Measurements from ENCODE around the gene WDTC1.
"Not testable (repeated sequence)": the region's sequence is repeated elsewhere in the genome, so short reads cannot be mapped to it uniquely, and the experiment has no call there.

The WDTC1 gene

GRCh38 chr1:27220096-27220495 is 14.3 kb upstream of the WDTC1 start:
- H3K9me3 ChIP-seq (ENCODE audit: low read length), result no peaks in the 10 kb centered on the region
- H3F3A ChIP-seq (ENCODE audit: insufficient read depth, low read length), result no peaks in the 10 kb centered on the region
- H3K36me3 ChIP-seq (ENCODE audit: insufficient read depth, low read length), result no peaks in the 10 kb centered on the region
- no peak for TF ChIP-seq CTCF (IDR thresholded peaks at IDR 0.05; ENCODE audit: low read length)
- TF ChIP-seq EZH2 (IDR thresholded peaks at IDR 0.05; ENCODE audit: borderline replicate concordance, low read length), result no peak
- no peaks in the 10 kb centered on the region for H3K79me2 ChIP-seq (ENCODE audit: insufficient read depth, low read length)
- no peak overlapping the region for H2AFZ ChIP-seq (ENCODE audit: low read length)
- H3K4me3 ChIP-seq (ENCODE audit: low read depth, low read length, poor library complexity, severe bottlenecking), result no peak overlapping the region
- peaks cover 6% of the 10 kb centered on the region; the same call in 1 of the 2 replicates for H3K27me3 ChIP-seq (ENCODE audit: insufficient read depth, low read length)
- H3K9ac ChIP-seq (ENCODE audit: low read length), result no peak overlapping the region
- H3K4me1 ChIP-seq (ENCODE audit: insufficient read depth, low read length, severe bottlenecking), result no peaks in the 10 kb centered on the region
- no peak overlapping the region for H3K27ac ChIP-seq (ENCODE audit: low read depth, low read length, poor library complexity, severe bottlenecking)
- H3K4me2 ChIP-seq (ENCODE audit: low read length), result no peak overlapping the region
- H4K20me1 ChIP-seq (ENCODE audit: insufficient read depth, low read length), result no peaks in the 10 kb centered on the region
- H3K9me2 ChIP-seq (ENCODE audit: low read depth, low read length), result no peaks in the 10 kb centered on the region

- not testable (repeated sequence) for H4K20me1 ChIP-seq (ENCODE audit: insufficient read depth, low read length); H3K4me3 ChIP-seq (ENCODE audit: low read depth, low read length, poor library complexity, severe bottlenecking); H3K27ac ChIP-seq (ENCODE audit: low read depth, low read length, poor library complexity, severe bottlenecking); H3K27me3 ChIP-seq (ENCODE audit: insufficient read depth, low read length); H3K9me2 ChIP-seq (ENCODE audit: low read depth, low read length); H3K36me3 ChIP-seq (ENCODE audit: insufficient read depth, low read length); H3F3A ChIP-seq (ENCODE audit: insufficient read depth, low read length); H3K79me2 ChIP-seq (ENCODE audit: insufficient read depth, low read length); H3K4me2 ChIP-seq (ENCODE audit: low read length); H3K9me3 ChIP-seq (ENCODE audit: low read length); H3K9ac ChIP-seq (ENCODE audit: low read length); H2AFZ ChIP-seq (ENCODE audit: low read length); H3K4me1 ChIP-seq (ENCODE audit: insufficient read depth, low read length, severe bottlenecking)
These were observed 13.5 kb upstream of the WDTC1 start for GRCh38 chr1:27220702-27221497.

GRCh38 chr1:27225621-27226020 is 8.8 kb upstream of the WDTC1 start:
- no peak overlapping the region for H3K4me2 ChIP-seq (ENCODE audit: low read length)
- no peaks in the 10 kb centered on the region for H3K9me2 ChIP-seq (ENCODE audit: low read depth, low read length)
- no peaks in the 10 kb centered on the region for H3K36me3 ChIP-seq (ENCODE audit: insufficient read depth, low read length)
- H3K9me3 ChIP-seq (ENCODE audit: low read length), result no peaks in the 10 kb centered on the region
- H3K4me3 ChIP-seq (ENCODE audit: low read depth, low read length, poor library complexity, severe bottlenecking), result no peak overlapping the region
- H3K4me1 ChIP-seq (ENCODE audit: insufficient read depth, low read length, severe bottlenecking), result no peaks in the 10 kb centered on the region
- no peaks in the 10 kb centered on the region for H4K20me1 ChIP-seq (ENCODE audit: insufficient read depth, low read length)
- no peak overlapping the region for H3K27ac ChIP-seq (ENCODE audit: low read depth, low read length, poor library complexity, severe bottlenecking)
- H3K27me3 ChIP-seq (ENCODE audit: insufficient read depth, low read length), result no peaks in the 10 kb centered on the region
- H3F3A ChIP-seq (ENCODE audit: insufficient read depth, low read length), result no peaks in the 10 kb centered on the region
- H3K9ac ChIP-seq (ENCODE audit: low read length), result no peak overlapping the region
- no peaks in the 10 kb centered on the region for H3K79me2 ChIP-seq (ENCODE audit: insufficient read depth, low read length)
- no peak for TF ChIP-seq EZH2 (IDR thresholded peaks at IDR 0.05; ENCODE audit: borderline replicate concordance, low read length)
- H2AFZ ChIP-seq (ENCODE audit: low read length), result no peak overlapping the region

GRCh38 chr1:27227765-27228164 is 6.7 kb upstream of the WDTC1 start:
- H3K27me3 ChIP-seq (ENCODE audit: insufficient read depth, low read length), result no peaks in the 10 kb centered on the region
- no peak overlapping the region for H3K4me3 ChIP-seq (ENCODE audit: low read depth, low read length, poor library complexity, severe bottlenecking)
- H3F3A ChIP-seq (ENCODE audit: insufficient read depth, low read length), result no peaks in the 10 kb centered on the region
- no peaks in the 10 kb centered on the region for H3K9me2 ChIP-seq (ENCODE audit: low read depth, low read length)
- no peaks in the 10 kb centered on the region for H3K79me2 ChIP-seq (ENCODE audit: insufficient read depth, low read length)
- no peak overlapping the region for H3K27ac ChIP-seq (ENCODE audit: low read depth, low read length, poor library complexity, severe bottlenecking)
- no peaks in the 10 kb centered on the region for H3K9me3 ChIP-seq (ENCODE audit: low read length)
- H3K4me2 ChIP-seq (ENCODE audit: low read length), result no peak overlapping the region
- no peaks in the 10 kb centered on the region for H3K36me3 ChIP-seq (ENCODE audit: insufficient read depth, low read length)
- no peaks in the 10 kb centered on the region for H3K4me1 ChIP-seq (ENCODE audit: insufficient read depth, low read length, severe bottlenecking)
- H2AFZ ChIP-seq (ENCODE audit: low read length), result no peak overlapping the region
- no peak for TF ChIP-seq CTCF (IDR thresholded peaks at IDR 0.05; ENCODE audit: low read length)
- TF ChIP-seq EZH2 (IDR thresholded peaks at IDR 0.05; ENCODE audit: borderline replicate concordance, low read length), result no peak
- H3K9ac ChIP-seq (ENCODE audit: low read length), result no peak overlapping the region
- no peaks in the 10 kb centered on the region for H4K20me1 ChIP-seq (ENCODE audit: insufficient read depth, low read length)
